ENCODE measurements around the gene POTEB. TPM values are rescaled to one million over a fixed set of nuclear protein-coding genes. Genes with fewer than 3 reads are reported as not detected.
"Not testable (repeated sequence)": the region's sequence is repeated elsewhere in the genome, so short reads cannot be mapped to it uniquely, and the experiment has no call there.

POTEB gene
- not detected for total RNA-seq
- polyA plus RNA-seq, result not detected

GRCh38 chr15:21877635-21878034 is at the start of gene POTEB:
TSS of gene POTEB (minus strand) at chr15:21877735. CDS start at chr15:21877246, 489 bp downstream.
- not testable (repeated sequence) for DNase-seq (ENCODE audit: low spot score); H3K27ac ChIP-seq (ENCODE audit: low read depth in 1 of 2, low read length in 2 of 2); H3K9ac ChIP-seq (ENCODE audit: low read depth in 1 of 2, low read length in 2 of 2); H3K9me3 ChIP-seq (ENCODE audit: control insufficient read depth in 4 of 4, low read length in 3 of 4); H3K4me1 ChIP-seq (ENCODE audit: control insufficient read depth in 4 of 4, insufficient read depth in 4 of 4, low read length in 3 of 4); H3K4me3 ChIP-seq (ENCODE audit: low read depth in 1 of 3, low read length in 3 of 3); H3K36me3 ChIP-seq (ENCODE audit: control insufficient read depth in 4 of 4, insufficient read depth in 3 of 4, low read depth in 1 of 4, low read length in 3 of 4); H3K27me3 ChIP-seq (ENCODE audit: control insufficient read depth in 4 of 4, insufficient read depth in 4 of 4, low read length in 3 of 4)
- WGBS, result no CpG with 5 or more reads among the region's 36 CpGs

GRCh38 chr15:21890955-21891354 is 13.4 kb upstream of the POTEB start:
- not testable (repeated sequence) for H3K9ac ChIP-seq (ENCODE audit: low read depth in 1 of 2, low read length in 2 of 2); DNase-seq (ENCODE audit: low spot score); H3K36me3 ChIP-seq (ENCODE audit: control insufficient read depth in 4 of 4, insufficient read depth in 3 of 4, low read depth in 1 of 4, low read length in 3 of 4); H3K9me3 ChIP-seq (ENCODE audit: control insufficient read depth in 4 of 4, low read length in 3 of 4); H3K27me3 ChIP-seq (ENCODE audit: control insufficient read depth in 4 of 4, insufficient read depth in 4 of 4, low read length in 3 of 4); H3K4me3 ChIP-seq (ENCODE audit: low read depth in 1 of 3, low read length in 3 of 3); H3K4me1 ChIP-seq (ENCODE audit: control insufficient read depth in 4 of 4, insufficient read depth in 4 of 4, low read length in 3 of 4); H3K27ac ChIP-seq (ENCODE audit: low read depth in 1 of 2, low read length in 2 of 2)
- no CpG with 5 or more reads among the region's 6 CpGs for WGBS

- not testable (repeated sequence) for H3K27me3 ChIP-seq (ENCODE audit: control insufficient read depth in 4 of 4, insufficient read depth in 4 of 4, low read length in 3 of 4); H3K4me1 ChIP-seq (ENCODE audit: control insufficient read depth in 4 of 4, insufficient read depth in 4 of 4, low read length in 3 of 4); DNase-seq (ENCODE audit: low spot score); H3K27ac ChIP-seq (ENCODE audit: low read depth in 1 of 2, low read length in 2 of 2); H3K9ac ChIP-seq (ENCODE audit: low read depth in 1 of 2, low read length in 2 of 2); H3K36me3 ChIP-seq (ENCODE audit: control insufficient read depth in 4 of 4, insufficient read depth in 3 of 4, low read depth in 1 of 4, low read length in 3 of 4); H3K9me3 ChIP-seq (ENCODE audit: control insufficient read depth in 4 of 4, low read length in 3 of 4); H3K4me3 ChIP-seq (ENCODE audit: low read depth in 1 of 3, low read length in 3 of 3)
- WGBS, result 17% methylated on average over 18 of the region's 47 CpGs
Measured at GRCh38 chr15:21889542-21889941, 12.0 kb upstream of the POTEB start.

GRCh38 chr15:21838831-21839230 is 38.7 kb downstream of the POTEB start:
- not testable (repeated sequence) for H3K9ac ChIP-seq (ENCODE audit: low read depth in 1 of 2, low read length in 2 of 2); H3K36me3 ChIP-seq (ENCODE audit: control insufficient read depth in 4 of 4, insufficient read depth in 3 of 4, low read depth in 1 of 4, low read length in 3 of 4); DNase-seq (ENCODE audit: low spot score); H3K27ac ChIP-seq (ENCODE audit: low read depth in 1 of 2, low read length in 2 of 2); H3K4me3 ChIP-seq (ENCODE audit: low read depth in 1 of 3, low read length in 3 of 3); H3K4me1 ChIP-seq (ENCODE audit: control insufficient read depth in 4 of 4, insufficient read depth in 4 of 4, low read length in 3 of 4); H3K27me3 ChIP-seq (ENCODE audit: control insufficient read depth in 4 of 4, insufficient read depth in 4 of 4, low read length in 3 of 4); H3K9me3 ChIP-seq (ENCODE audit: control insufficient read depth in 4 of 4, low read length in 3 of 4)
- WGBS, result no CpG with 5 or more reads among the region's 1 CpG

Small RNA genes within 50 kb of the gene (small RNA-seq; reads per million reads assigned to genes)
- not detected for gene MIR3118-4
- gene RNU6-631P, result not detected

Other genes starting within 250 kb of the POTEB start
- gene OR4M2, start 202.8 kb upstream of the POTEB start, total RNA-seq, result not detected
- not detected for gene OR4M2, start 202.8 kb upstream of the POTEB start, polyA plus RNA-seq